Measurements from ENCODE around the gene PCDHB4. TPM values are rescaled to one million over a fixed set of nuclear protein-coding genes. Genes with fewer than 3 reads are reported as not detected.
"Not testable (repeated sequence)": the region's sequence is repeated elsewhere in the genome, so short reads cannot be mapped to it uniquely, and the experiment has no call there.

Gene PCDHB4
- total RNA-seq, 1 donor from 2014 or later, result 8.3 TPM

DNA sequence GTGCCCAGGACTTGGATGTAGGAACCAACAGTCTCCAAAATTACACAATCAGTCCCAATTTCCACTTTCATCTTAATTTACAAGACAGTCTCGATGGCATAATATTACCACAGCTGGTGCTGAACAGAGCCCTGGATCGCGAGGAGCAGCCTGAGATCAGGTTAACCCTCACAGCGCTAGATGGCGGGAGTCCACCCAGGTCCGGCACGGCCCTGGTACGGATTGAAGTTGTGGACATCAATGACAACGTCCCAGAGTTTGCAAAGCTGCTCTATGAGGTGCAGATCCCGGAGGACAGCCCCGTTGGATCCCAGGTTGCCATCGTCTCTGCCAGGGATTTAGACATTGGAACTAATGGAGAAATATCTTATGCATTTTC is 26.4 kb upstream of the PCDHB4 start:
- Histone ChIP-seq H3K36me3 (no peaks in the 10 kb centered on the region), H3K27me3 (no peaks in the 10 kb centered on the region), H3K4me3 (peak overlapping the region; percentile 1 to 22), H3K9me3 (peaks cover 1% of the 10 kb centered on the region), H3K27ac (no peak overlapping the region), H3K4me1 (no peaks in the 10 kb centered on the region)
- intact Hi-C loops (cut with DNase I), result no loop called here
- DNase-seq (ENCODE audit: extremely low spot score in 2 of 2), result no peak
- TF ChIP-seq POLR2A (IDR thresholded peaks at IDR 0.05) (no peak), POLR2AphosphoS5 (IDR thresholded peaks at IDR 0.05; ENCODE audit: insufficient read depth in 1 of 2, low read depth in 1 of 2) (no peak)
- TF ChIP-seq, protein P1, sequence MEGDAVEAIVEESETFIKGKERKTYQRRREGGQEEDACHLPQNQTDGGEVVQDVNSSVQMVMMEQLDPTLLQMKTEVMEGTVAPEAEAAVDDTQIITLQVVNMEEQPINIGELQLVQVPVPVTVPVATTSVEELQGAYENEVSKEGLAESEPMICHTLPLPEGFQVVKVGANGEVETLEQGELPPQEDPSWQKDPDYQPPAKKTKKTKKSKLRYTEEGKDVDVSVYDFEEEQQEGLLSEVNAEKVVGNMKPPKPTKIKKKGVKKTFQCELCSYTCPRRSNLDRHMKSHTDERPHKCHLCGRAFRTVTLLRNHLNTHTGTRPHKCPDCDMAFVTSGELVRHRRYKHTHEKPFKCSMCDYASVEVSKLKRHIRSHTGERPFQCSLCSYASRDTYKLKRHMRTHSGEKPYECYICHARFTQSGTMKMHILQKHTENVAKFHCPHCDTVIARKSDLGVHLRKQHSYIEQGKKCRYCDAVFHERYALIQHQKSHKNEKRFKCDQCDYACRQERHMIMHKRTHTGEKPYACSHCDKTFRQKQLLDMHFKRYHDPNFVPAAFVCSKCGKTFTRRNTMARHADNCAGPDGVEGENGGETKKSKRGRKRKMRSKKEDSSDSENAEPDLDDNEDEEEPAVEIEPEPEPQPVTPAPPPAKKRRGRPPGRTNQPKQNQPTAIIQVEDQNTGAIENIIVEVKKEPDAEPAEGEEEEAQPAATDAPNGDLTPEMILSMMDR (IDR thresholded peaks at IDR 0.05), result no peak

DNA sequence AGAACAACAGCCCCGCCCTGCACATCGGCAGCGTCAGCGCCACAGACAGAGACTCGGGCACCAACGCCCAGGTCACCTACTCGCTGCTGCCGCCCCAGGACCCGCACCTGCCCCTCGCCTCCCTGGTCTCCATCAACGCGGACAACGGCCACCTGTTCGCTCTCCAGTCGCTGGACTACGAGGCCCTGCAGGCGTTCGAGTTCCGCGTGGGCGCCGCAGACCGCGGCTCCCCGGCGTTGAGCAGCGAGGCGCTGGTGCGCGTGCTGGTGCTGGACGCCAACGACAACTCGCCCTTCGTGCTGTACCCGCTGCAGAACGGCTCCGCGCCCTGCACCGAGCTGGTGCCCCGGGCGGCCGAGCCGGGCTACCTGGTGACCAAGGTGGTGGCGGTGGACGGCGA is 25.4 kb upstream of the PCDHB4 start:
- H3K27ac ChIP-seq; H3K9me3 ChIP-seq; H3K27me3 ChIP-seq; H3K4me1 ChIP-seq; intact Hi-C loops (cut with DNase I); H3K4me3 ChIP-seq; H3K36me3 ChIP-seq; DNase-seq (ENCODE audit: extremely low spot score in 2 of 2): not testable (repeated sequence)

DNA sequence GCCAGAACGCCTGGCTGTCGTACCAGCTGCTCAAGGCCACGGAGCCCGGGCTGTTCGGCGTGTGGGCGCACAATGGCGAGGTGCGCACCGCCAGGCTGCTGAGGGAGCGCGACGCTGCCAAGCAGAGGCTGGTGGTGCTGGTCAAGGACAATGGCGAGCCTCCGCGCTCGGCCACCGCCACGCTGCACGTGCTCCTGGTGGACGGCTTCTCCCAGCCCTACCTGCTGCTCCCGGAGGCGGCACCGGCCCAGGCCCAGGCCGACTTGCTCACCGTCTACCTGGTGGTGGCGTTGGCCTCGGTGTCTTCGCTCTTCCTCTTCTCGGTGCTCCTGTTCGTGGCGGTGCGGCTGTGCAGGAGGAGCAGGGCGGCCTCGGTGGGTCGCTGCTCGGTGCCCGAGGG is 25.0 kb upstream of the PCDHB4 start:
- H3K36me3 ChIP-seq; H3K27me3 ChIP-seq; H3K4me1 ChIP-seq; intact Hi-C loops (cut with DNase I); H3K27ac ChIP-seq; H3K9me3 ChIP-seq; DNase-seq (ENCODE audit: extremely low spot score in 2 of 2); H3K4me3 ChIP-seq: not testable (repeated sequence)

DNA sequence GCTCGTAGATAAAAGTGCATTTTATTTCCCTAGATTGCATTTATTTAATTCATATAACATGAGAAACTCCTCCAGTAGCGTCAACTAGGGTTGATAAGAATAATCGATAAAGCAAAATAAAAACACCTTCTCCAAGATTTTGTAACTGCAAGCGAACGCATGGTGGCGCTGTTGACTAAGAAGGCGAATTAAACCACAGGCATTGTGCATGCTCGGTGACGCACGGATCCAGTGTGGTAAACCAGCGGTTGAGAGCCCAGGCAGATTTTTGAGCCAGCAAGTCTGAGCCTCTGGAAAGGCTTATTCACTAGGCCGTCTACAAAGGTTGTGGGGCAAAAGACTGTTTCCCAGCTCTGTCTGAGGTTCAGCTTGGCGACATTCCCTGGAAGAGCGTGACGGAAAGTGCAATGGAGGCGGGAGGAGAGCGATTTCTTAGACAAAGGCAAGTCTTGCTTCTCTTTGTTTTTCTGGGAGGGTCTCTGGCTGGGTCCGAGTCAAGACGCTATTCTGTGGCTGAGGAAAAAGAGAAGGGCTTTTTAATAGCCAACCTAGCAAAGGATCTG is 21.3 kb upstream of the PCDHB4 start, which contains the start of gene PCDHB3:
Gene PCDHB3 (plus strand): TSS at position 231 of the 563 bp plus-strand sequence. CDS start 177 bp downstream, at position 408.
- Histone ChIP-seq H3K27ac (no peak within 1 kb of the TSS), H3K9me3 (peaks cover 8% of the 10 kb centered on the region), H3K4me1 (no peaks in the 10 kb centered on the region), H3K27me3 (no peaks in the 10 kb centered on the region), H3K36me3 (no peaks in the 10 kb centered on the region), H3K4me3 (peak within 1 kb of the TSS; percentile 14 to 28)
- intact Hi-C loops (cut with DNase I), result no loop called here
- no peak for DNase-seq (ENCODE audit: extremely low spot score in 2 of 2)
- no peak for TF ChIP-seq POLR2A (IDR thresholded peaks at IDR 0.05)
- no peak for TF ChIP-seq POLR2AphosphoS5 (IDR thresholded peaks at IDR 0.05; ENCODE audit: insufficient read depth in 1 of 2, low read depth in 1 of 2)
- TF ChIP-seq, protein P1 (IDR thresholded peaks at IDR 0.05), result no peak

DNA sequence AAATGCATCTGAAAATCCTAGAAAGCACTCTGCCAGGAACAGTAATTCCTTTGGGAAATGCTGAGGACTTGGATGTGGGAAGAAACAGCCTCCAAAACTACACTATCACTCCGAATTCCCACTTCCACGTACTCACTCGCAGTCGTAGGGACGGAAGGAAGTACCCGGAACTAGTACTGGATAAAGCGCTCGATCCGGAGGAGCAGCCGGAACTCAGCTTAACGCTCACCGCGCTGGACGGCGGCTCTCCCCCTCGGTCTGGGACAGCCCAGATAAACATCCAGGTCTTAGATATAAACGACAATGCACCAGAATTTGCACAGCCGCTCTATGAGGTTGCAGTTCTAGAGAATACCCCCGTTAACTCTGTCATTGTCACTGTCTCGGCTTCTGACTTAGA is 20.6 kb upstream of the PCDHB4 start:
- no peak for DNase-seq (ENCODE audit: extremely low spot score in 2 of 2)
- intact Hi-C loops (cut with DNase I), result no loop called here
- H3K9me3 ChIP-seq, result peaks cover 8% of the 10 kb centered on the region
- H3K4me3 ChIP-seq, result peak overlapping the region; percentile 14 to 28
- no peak for TF ChIP-seq POLR2A (IDR thresholded peaks at IDR 0.05)
- no peak for TF ChIP-seq POLR2AphosphoS5 (IDR thresholded peaks at IDR 0.05; ENCODE audit: insufficient read depth in 1 of 2, low read depth in 1 of 2)
- TF ChIP-seq, protein P1 (IDR thresholded peaks at IDR 0.05), result no peak
- no peaks in the 10 kb centered on the region for H3K4me1 ChIP-seq
- H3K36me3 ChIP-seq, result no peaks in the 10 kb centered on the region
- no peaks in the 10 kb centered on the region for H3K27me3 ChIP-seq
- no peak overlapping the region for H3K27ac ChIP-seq

DNA sequence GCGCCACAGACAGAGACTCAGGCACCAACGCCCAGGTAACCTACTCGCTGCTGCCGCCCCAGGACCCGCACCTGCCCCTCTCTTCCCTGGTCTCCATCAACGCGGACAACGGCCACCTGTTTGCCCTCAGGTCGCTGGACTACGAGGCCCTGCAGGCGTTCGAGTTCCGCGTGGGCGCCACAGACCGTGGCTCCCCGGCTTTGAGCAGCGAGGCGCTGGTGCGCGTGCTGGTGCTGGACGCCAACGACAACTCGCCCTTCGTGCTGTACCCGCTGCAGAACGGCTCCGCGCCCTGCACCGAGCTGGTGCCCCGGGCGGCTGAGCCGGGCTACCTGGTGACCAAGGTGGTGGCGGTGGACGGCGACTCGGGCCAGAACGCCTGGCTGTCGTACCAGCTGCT is 19.5 kb upstream of the PCDHB4 start:
- H3K27me3 ChIP-seq; DNase-seq (ENCODE audit: extremely low spot score in 2 of 2); H3K4me1 ChIP-seq; H3K27ac ChIP-seq; H3K9me3 ChIP-seq; H3K4me3 ChIP-seq; H3K36me3 ChIP-seq; intact Hi-C loops (cut with DNase I): not testable (repeated sequence)

DNA sequence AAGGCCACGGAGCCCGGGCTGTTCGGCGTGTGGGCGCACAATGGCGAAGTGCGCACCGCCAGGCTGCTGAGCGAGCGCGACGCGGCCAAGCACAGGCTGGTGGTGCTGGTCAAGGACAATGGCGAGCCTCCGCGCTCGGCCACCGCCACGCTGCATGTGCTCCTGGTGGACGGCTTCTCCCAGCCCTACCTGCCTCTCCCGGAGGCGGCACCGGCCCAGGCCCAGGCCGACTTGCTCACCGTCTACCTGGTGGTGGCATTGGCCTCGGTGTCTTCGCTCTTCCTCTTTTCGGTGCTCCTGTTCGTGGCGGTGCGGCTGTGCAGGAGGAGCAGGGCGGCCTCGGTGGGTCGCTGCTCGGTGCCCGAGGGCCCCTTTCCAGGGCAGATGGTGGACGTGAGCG is 19.1 kb upstream of the PCDHB4 start:
- not testable (repeated sequence) for H3K27ac ChIP-seq; DNase-seq (ENCODE audit: extremely low spot score in 2 of 2)

More for the DNA sequence above, 19.1 kb upstream of the PCDHB4 start:
- H3K4me1 ChIP-seq; H3K4me3 ChIP-seq; H3K36me3 ChIP-seq; H3K27me3 ChIP-seq; intact Hi-C loops (cut with DNase I); H3K9me3 ChIP-seq: not testable (repeated sequence)

Measured in vagina (tissue), 2 donors.